Nephron (organoid): ENCODE measurements around the gene CALM1.

Experiments
- H3K27ac Mint-ChIP-seq, 3 experiments: 2 replicates each; pipeline ENCODE4 v1.8.0; 2020; ENCODE audit warnings: mixed read lengths in 3 of 3, mild to moderate bottlenecking in 2 of 3, moderate library complexity in 1 of 3
- H3K27me3 Mint-ChIP-seq: 2 replicates; pipeline ENCODE4 v1.8.0; 2021; ENCODE audit warnings: low read depth, mild to moderate bottlenecking, moderate library complexity, mixed read lengths
- H3K36me3 Mint-ChIP-seq: 2 replicates; pipeline ENCODE4 v1.8.0; 2020; ENCODE audit warnings: low read depth, mixed read lengths
- H3K4me1 Mint-ChIP-seq: 2 replicates; pipeline ENCODE4 v1.8.0; 2020; ENCODE audit warnings: mixed read lengths
- H3K4me3 Mint-ChIP-seq, 3 experiments: 2 replicates each; pipeline ENCODE4 v1.8.0; 2020; ENCODE audit warnings: mild to moderate bottlenecking in 3 of 3, mixed read lengths in 3 of 3, moderate library complexity in 2 of 3
- H3K9me3 Mint-ChIP-seq: 2 replicates; pipeline ENCODE4 v1.8.0; 2020; ENCODE audit warnings: mixed read lengths
- CTCF ChIP-seq, 3 experiments: fragments of 200-600 bp; sonication (generic); IDR thresholded peaks; one replicate each; pipeline ENCODE4 v1.5.0; 2021; ENCODE audit warnings: antibody characterized with exemption in 3 of 3; ENCODE audit not compliant: unreplicated experiment in 3 of 3

Gene CALM1

GRCh38 chr14:90409209-90409730, 12.4 kb downstream of the CALM1 start:
- Mint-ChIP-seq H3K36me3 (peaks cover 33% of the 10 kb centered on the region), H3K27me3 (no peaks in the 10 kb centered on the region), H3K27ac (peak overlapping the region; percentile 55 to 80 (median 56)), H3K9me3 (no peaks in the 10 kb centered on the region), H3K4me1 (peaks cover 54% of the 10 kb centered on the region), H3K4me3 (peak overlapping the region in 1 of 3 experiments; percentile 3)
- no peak for TF ChIP-seq CTCF (IDR thresholded peaks at IDR 0.05; ENCODE audit: unreplicated experiment in 3 of 3)

- Mint-ChIP-seq H3K4me1 (peaks cover 39% of the 10 kb centered on the region), H3K27me3 (no peaks in the 10 kb centered on the region), H3K4me3 (no peak overlapping the region), H3K9me3 (no peaks in the 10 kb centered on the region), H3K27ac (no peak overlapping the region), H3K36me3 (peaks cover 8% of the 10 kb centered on the region)
- TF ChIP-seq CTCF (IDR thresholded peaks at IDR 0.05; ENCODE audit: unreplicated experiment in 3 of 3) = no peak
These were observed 15.2 kb downstream of the CALM1 start for GRCh38 chr14:90412058-90412457.

GRCh38 chr14:90416720-90417119, 19.9 kb downstream of the CALM1 start:
- Mint-ChIP-seq H3K27me3 (peaks cover 8% of the 10 kb centered on the region), H3K4me3 (peak overlapping the region in 1 of 3 experiments; percentile 3), H3K36me3 (no peaks in the 10 kb centered on the region), H3K4me1 (peaks cover 32% of the 10 kb centered on the region), H3K9me3 (peaks cover 2% of the 10 kb centered on the region), H3K27ac (peak overlapping the region; percentile 43 to 86 (median 45))
- no peak for TF ChIP-seq CTCF (IDR thresholded peaks at IDR 0.05; ENCODE audit: unreplicated experiment in 3 of 3)

- H3K4me1 Mint-ChIP-seq = peaks cover 32% of the 10 kb centered on the region
These were observed 21.2 kb downstream of the CALM1 start for GRCh38 chr14:90418053-90418452.

GRCh38 chr14:90419200-90419599, 22.4 kb downstream of the CALM1 start:
- H3K4me3 Mint-ChIP-seq = no peak overlapping the region
- TF ChIP-seq CTCF (IDR thresholded peaks at IDR 0.05; ENCODE audit: unreplicated experiment in 3 of 3) = no peak
- H3K27ac Mint-ChIP-seq = peak overlapping the region in 2 of 3 experiments; percentile 69 to 89
- peaks cover 13% of the 10 kb centered on the region for H3K27me3 Mint-ChIP-seq
- H3K36me3 Mint-ChIP-seq = no peaks in the 10 kb centered on the region
- peaks cover 2% of the 10 kb centered on the region for H3K9me3 Mint-ChIP-seq
- peaks cover 32% of the 10 kb centered on the region for H3K4me1 Mint-ChIP-seq

More at GRCh38 chr14:90418053-90418452, 21.2 kb downstream of the CALM1 start:
- Mint-ChIP-seq H3K9me3 (peaks cover 2% of the 10 kb centered on the region), H3K27ac (no peak overlapping the region), H3K36me3 (no peaks in the 10 kb centered on the region), H3K4me3 (no peak overlapping the region), H3K27me3 (peaks cover 13% of the 10 kb centered on the region)
- TF ChIP-seq CTCF (IDR thresholded peaks at IDR 0.05; ENCODE audit: unreplicated experiment in 3 of 3) = no peak

GRCh38 chr14:90421001-90421631, 24.3 kb downstream of the CALM1 start:
- Mint-ChIP-seq H3K27ac (no peak overlapping the region), H3K36me3 (no peaks in the 10 kb centered on the region), H3K4me3 (no peak overlapping the region), H3K27me3 (peaks cover 13% of the 10 kb centered on the region), H3K4me1 (peaks cover 40% of the 10 kb centered on the region), H3K9me3 (peaks cover 2% of the 10 kb centered on the region)
- no peak for TF ChIP-seq CTCF (IDR thresholded peaks at IDR 0.05; ENCODE audit: unreplicated experiment in 3 of 3)
